H1 (cell line): ENCODE measurements around the gene JUP. TPM values are rescaled to one million over a fixed set of nuclear protein-coding genes. Genes with fewer than 3 reads are reported as not detected.

Experiments
- KDM4A ChIP-seq: IDR thresholded peaks from one replicate; pipeline ENCODE4 v1.7.1; 2012; ENCODE audit warnings: low read depth, mild to moderate bottlenecking, moderate library complexity, low read length, inconsistent platforms; ENCODE audit not compliant: severe bottlenecking
- MAX ChIP-seq: IDR thresholded peaks from 2 replicates; pipeline ENCODE4 v1.6.1; 2012; ENCODE audit warnings: inconsistent platforms
- POU5F1 ChIP-seq: IDR thresholded peaks from 2 replicates; pipeline ENCODE4 v1.6.1; 2011; ENCODE audit warnings: low read depth, mild to moderate bottlenecking, low read length, moderate library complexity
- SIRT6 ChIP-seq: IDR thresholded peaks from one replicate; pipeline ENCODE4 v1.7.1; 2012; ENCODE audit warnings: low read length, inconsistent platforms
- polyA plus RNA-seq, 7 experiments: library from polyadenylated mRNA; depleted of rRNA in 3 of 7; stranded (reverse) in 5 of 7; unstranded in 2 of 7; fragments of >200 nt in 5 of 7; fragments of 200-250 nt in 2 of 7; gene quantifications; 1 replicate in 5 of 7; 2 replicates in 1 of 7; 4 replicates in 1 of 7; pipeline versions ENCODE4 v1.2.1 to v1.2.3, GENCODE V29; 2011 to 2013; ENCODE audit warnings: missing spikeins in 2 of 7, mixed read lengths in 2 of 7
- total RNA-seq: library from RNA; stranded (reverse); fragmentation: NEBNext Ultra II Directional; extraction: Animal tissue kit (Norgen Biotek cat#: 25700); gene quantifications from 2 replicates; pipeline ENCODE4 v1.2.1, GENCODE V29; 2021

The JUP gene
- total and polyA plus RNA-seq, 2 of the 8 experiments (the other 6 are each of a cell fraction or from before 2014, with no cell fraction given): 62.8 to 102 TPM

GRCh38 chr17:41797377-41797776 lies 10.9 kb upstream of the JUP start (continued):
- TF ChIP-seq KDM4A (no peak), POU5F1 (no peak), MAX (no peak), SIRT6 (no peak)
